HG02870 (cell line): ENCODE results near the gene NRG3.
"Not testable (repeated sequence)": the region's sequence is repeated elsewhere in the genome, so short reads cannot be mapped to it uniquely, and the experiment has no call there.

ENCODE experiments used
- ATAC-seq: cut with Tn5 transposase; IDR thresholded peaks from one replicate; pipeline ENCODE4 v1.9.1; 2021; ENCODE audit warnings: mild to moderate bottlenecking, moderate library complexity; ENCODE audit not compliant: unreplicated experiment

The NRG3 gene

GRCh38 chr10:81953420-81953819, 78.4 kb downstream of the NRG3 start:
- no peak for ATAC-seq

- ATAC-seq = no peak
These were observed 83.0 kb downstream of the NRG3 start for GRCh38 chr10:81957976-81958375.

- no peak for ATAC-seq
These were observed 84.0 kb downstream of the NRG3 start for GRCh38 chr10:81959016-81959415.

GRCh38 chr10:81961451-81962184, 86.6 kb downstream of the NRG3 start:
- ATAC-seq = no peak

- ATAC-seq = no peak
These were observed 88.6 kb downstream of the NRG3 start for GRCh38 chr10:81963606-81964005.

GRCh38 chr10:81967716-81968115, 92.7 kb downstream of the NRG3 start:
- no peak for ATAC-seq

- no peak for ATAC-seq
These were observed 94.1 kb downstream of the NRG3 start for GRCh38 chr10:81969136-81969535.

GRCh38 chr10:81978238-81978637, 103.2 kb downstream of the NRG3 start:
- ATAC-seq = no peak

GRCh38 chr10:81981724-81982123, 106.7 kb downstream of the NRG3 start:
- ATAC-seq = no peak

- no peak for ATAC-seq
These were observed 109.4 kb downstream of the NRG3 start for GRCh38 chr10:81984428-81984827.

- no peak for ATAC-seq
These were observed 120.3 kb downstream of the NRG3 start for GRCh38 chr10:81995254-81995653.

GRCh38 chr10:81996927-81997326, 121.9 kb downstream of the NRG3 start:
- ATAC-seq = no peak

- ATAC-seq = no peak
These were observed 146.0 kb downstream of the NRG3 start for GRCh38 chr10:82020999-82021398.

- ATAC-seq = no peak
These were observed 152.7 kb downstream of the NRG3 start for GRCh38 chr10:82027711-82028110.

- no peak for ATAC-seq
These were observed 162.1 kb downstream of the NRG3 start for GRCh38 chr10:82037076-82037475.

GRCh38 chr10:82038587-82038986, 163.6 kb downstream of the NRG3 start:
- ATAC-seq = no peak

GRCh38 chr10:82040336-82040735, 165.3 kb downstream of the NRG3 start:
- no peak for ATAC-seq

- ATAC-seq = no peak
These were observed 166.0 kb downstream of the NRG3 start for GRCh38 chr10:82041018-82041417.

GRCh38 chr10:82056391-82056790, 181.4 kb downstream of the NRG3 start:
- no peak for ATAC-seq

- not testable (repeated sequence) for ATAC-seq
These were observed 192.2 kb downstream of the NRG3 start for GRCh38 chr10:82067192-82067591.

- ATAC-seq = no peak
These were observed 193.5 kb downstream of the NRG3 start for GRCh38 chr10:82068501-82068900.

- ATAC-seq = no peak
These were observed 196.2 kb downstream of the NRG3 start for GRCh38 chr10:82071231-82071630.

GRCh38 chr10:82072124-82072523, 197.1 kb downstream of the NRG3 start:
- ATAC-seq = no peak
